Ishikawa (cell line): Measurements from ENCODE around the gene CGB7.

ENCODE experiments used
- CEBPB ChIP-seq: IDR thresholded peaks from 2 replicates; pipeline ENCODE4 v1.6.1; 2012
- CREB1 ChIP-seq: IDR thresholded peaks from 2 replicates; pipeline ENCODE4 v1.6.1; 2012; ENCODE audit warnings: low read depth
- EGR1 ChIP-seq: IDR thresholded peaks from 2 replicates; pipeline ENCODE4 v1.6.1; 2012
- EP300 ChIP-seq: IDR thresholded peaks from 2 replicates; pipeline ENCODE4 v1.6.1; 2012; ENCODE audit warnings: borderline replicate concordance
- FOXM1 ChIP-seq: IDR thresholded peaks from 2 replicates; pipeline ENCODE4 v1.6.1; 2012; ENCODE audit warnings: low read depth, borderline replicate concordance
- NFIC ChIP-seq: IDR thresholded peaks from 2 replicates; pipeline ENCODE4 v1.6.1; 2012
- RAD21 ChIP-seq: IDR thresholded peaks from 2 replicates; pipeline ENCODE4 v1.6.1; 2012; ENCODE audit warnings: low read depth
- REST ChIP-seq: IDR thresholded peaks from 2 replicates; pipeline ENCODE4 v1.6.1; 2012; ENCODE audit warnings: low read depth, mild to moderate bottlenecking
- TAF1 ChIP-seq: IDR thresholded peaks from 2 replicates; pipeline ENCODE4 v1.6.1; 2012; ENCODE audit warnings: low read depth, mild to moderate bottlenecking
- TCF12 ChIP-seq: IDR thresholded peaks from 2 replicates; pipeline ENCODE4 v1.6.1; 2012; ENCODE audit warnings: low read depth
- TEAD4 ChIP-seq: IDR thresholded peaks from 2 replicates; pipeline ENCODE4 v1.6.1; 2012
- USF1 ChIP-seq: IDR thresholded peaks from 2 replicates; pipeline ENCODE4 v1.6.1; 2012
- YY1 ChIP-seq: IDR thresholded peaks from 2 replicates; pipeline ENCODE4 v1.6.1; 2012; ENCODE audit warnings: low read depth
- ZBTB7A ChIP-seq: IDR thresholded peaks from 2 replicates; pipeline ENCODE4 v1.6.1; 2012; ENCODE audit warnings: low read depth
- TF ChIP-seq, protein P1 (sequence below): IDR thresholded peaks from 2 replicates; pipeline ENCODE4 v1.6.1; 2012

The CGB7 gene

DNA sequence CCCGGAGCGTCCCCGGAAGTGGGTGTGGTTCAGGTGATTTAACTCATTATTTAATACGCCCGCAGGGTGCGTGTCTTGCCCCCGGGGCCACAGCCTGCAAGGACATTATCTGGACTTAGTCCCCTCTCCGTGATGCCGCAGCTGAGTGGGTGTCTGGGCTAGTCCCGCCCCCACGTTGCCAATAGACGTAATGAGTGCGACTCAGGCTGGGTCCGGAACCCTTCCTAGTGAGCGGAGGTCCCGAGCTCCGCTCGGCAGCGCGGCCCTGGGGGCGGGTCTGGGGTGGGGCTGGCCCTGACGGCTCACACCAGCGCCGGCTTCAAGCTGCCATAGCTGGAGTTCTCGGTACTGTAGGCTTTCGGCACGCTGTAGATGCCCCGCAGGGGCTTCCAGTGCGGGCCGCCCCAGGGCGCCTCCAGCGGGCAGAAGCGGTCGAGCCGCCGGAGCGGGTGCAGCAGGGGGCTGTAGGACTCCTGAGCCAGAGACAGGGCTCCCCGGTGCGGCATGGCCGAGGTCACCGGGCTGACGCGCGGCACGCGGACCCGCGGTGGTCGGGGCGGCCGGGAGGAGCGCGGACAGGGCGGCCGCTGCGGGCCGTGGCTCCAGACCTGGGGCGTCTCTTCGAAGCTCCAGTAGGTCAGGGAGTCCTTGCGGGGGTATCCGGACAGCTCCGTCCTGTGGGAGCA, 39.7 kb downstream of the CGB7 start:
- TF ChIP-seq, protein P1, sequence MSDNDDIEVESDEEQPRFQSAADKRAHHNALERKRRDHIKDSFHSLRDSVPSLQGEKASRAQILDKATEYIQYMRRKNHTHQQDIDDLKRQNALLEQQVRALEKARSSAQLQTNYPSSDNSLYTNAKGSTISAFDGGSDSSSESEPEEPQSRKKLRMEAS: no peak
- TF ChIP-seq CREB1: no peak
- no peak for TF ChIP-seq NFIC
- no peak for TF ChIP-seq REST
- TF ChIP-seq USF1: no peak
- TF ChIP-seq TAF1: no peak
- no peak for TF ChIP-seq CEBPB
- TF ChIP-seq YY1: no peak
- no peak for TF ChIP-seq EP300
- TF ChIP-seq TEAD4: no peak
- TF ChIP-seq EGR1: no peak

DNA sequence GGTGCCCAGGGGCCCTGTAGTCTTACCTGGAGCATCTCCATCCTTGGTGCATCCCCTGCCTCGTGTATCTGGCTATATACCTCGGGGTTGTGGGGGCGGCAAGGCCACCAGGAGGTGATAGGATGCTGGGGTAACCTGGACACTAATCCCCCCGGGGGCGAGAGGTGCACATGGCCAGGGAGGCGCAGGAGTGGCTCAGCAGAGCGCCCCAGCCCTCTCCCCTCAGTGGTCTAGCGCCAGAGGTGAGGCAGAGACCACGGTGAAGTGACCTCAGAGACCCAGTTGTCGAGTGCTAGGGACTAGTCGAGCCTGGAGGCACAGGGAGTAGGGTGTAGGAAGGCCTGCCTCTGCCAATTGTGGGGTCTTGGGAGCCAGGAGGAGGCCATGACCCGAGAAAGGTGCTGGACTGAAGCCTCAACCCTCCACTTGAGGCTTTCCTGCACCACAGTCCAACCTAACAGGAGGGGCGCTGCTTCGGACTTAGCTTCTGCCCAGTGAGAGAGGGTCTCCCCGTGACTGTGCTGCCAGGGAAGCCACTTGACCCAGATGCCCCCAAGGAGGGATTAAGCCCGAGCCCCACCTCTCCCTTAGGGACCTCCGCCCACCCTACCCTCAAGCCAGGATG, 40.4 kb downstream of the CGB7 start, which contains the start of gene LHB:
TSS of gene LHB (minus strand) at position 51 of the 625 bp plus-strand sequence. CDS start at position 41, 10 bp downstream.
- TF ChIP-seq YY1 (no peak), TCF12 (no peak), NFIC (no peak), ZBTB7A (no peak), RAD21 (no peak), CEBPB (no peak), CREB1 (no peak), TEAD4 (no peak), EGR1 (no peak)

- TF ChIP-seq, protein P1: no peak
- TF ChIP-seq EGR1 (no peak), ZBTB7A (no peak), USF1 (no peak), TEAD4 (no peak), CEBPB (no peak), NFIC (no peak)
These were observed 41.3 kb downstream of the CGB7 start for GRCh38 chr19:49016067-49016839.

DNA sequence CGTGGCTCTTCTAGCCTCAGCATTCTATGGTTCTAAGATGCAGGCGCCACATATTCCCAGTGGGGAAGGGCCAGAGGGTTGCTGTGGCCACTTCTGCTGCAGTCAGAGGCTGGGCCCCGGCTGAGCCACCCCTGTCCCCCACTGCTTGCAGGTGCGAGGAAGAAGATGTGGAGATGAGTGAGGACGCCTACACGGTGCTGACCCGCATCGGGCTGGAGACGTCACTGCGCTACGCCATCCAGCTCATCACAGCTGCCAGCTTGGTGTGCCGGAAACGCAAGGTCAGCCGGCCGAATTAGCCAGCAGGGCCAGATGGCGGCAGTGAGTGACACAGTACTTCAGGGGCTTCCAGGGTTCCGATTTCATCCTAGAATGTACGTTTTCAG, 42.7 kb downstream of the CGB7 start:
- no peak for TF ChIP-seq RAD21
- no peak for TF ChIP-seq FOXM1
- no peak for TF ChIP-seq CREB1
- no peak for TF ChIP-seq TAF1
- TF ChIP-seq TCF12: no peak
- no peak for TF ChIP-seq YY1
- no peak for TF ChIP-seq CEBPB
- TF ChIP-seq ZBTB7A: no peak
- TF ChIP-seq, protein P1: no peak
- no peak for TF ChIP-seq TEAD4
- no peak for TF ChIP-seq REST
- TF ChIP-seq EP300: no peak
- TF ChIP-seq EGR1: no peak
- TF ChIP-seq NFIC: no peak
- no peak for TF ChIP-seq USF1
